SKM-1 (cell line): ENCODE data around the gene TTC7B.
A peak's percentile ranks its signal among the peaks of the same experiment; 100 is the strongest.
"Not testable (repeated sequence)": the region's sequence is repeated elsewhere in the genome, so short reads cannot be mapped to it uniquely, and the experiment has no call there.

ENCODE experiments used
- DNase-seq: peaks from one replicate; lab custom pipeline; 2025; ENCODE audit not compliant: unreplicated experiment; lab: John Stamatoyannopoulos, UW

Gene TTC7B

DNA sequence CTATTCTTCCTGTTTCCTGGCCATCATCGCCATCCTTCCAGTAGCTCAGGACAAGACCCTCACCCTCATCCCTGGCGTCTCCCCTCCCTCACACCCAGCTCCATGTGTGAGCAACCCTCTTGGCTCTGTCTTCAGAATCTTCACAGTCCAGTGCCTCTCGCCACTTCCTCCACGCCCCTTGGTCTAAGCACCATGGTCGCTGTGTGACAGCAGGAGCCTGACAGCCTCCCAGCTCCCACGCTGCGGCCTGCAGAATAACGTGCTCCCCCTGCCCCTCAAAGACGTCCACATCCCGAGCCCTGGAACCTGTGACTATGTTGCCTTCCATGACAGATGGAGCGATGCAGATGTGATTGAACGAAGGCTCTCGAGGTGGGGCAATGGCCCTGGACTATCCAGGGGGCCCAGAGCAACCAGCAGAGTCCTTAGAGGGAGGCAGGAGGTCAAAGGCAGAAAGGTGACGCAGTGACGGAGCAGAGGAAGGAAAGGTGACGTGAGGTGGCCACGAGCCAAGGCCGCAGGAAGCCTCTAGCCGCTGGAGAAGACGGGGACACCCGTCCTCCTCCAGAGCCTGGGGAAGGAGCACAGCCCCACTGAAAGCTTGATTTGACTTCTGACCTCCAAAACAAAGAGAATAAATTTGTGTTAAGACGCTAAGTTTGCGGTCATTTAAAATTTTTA, 279.6 kb downstream of the TTC7B start:
- no peak for DNase-seq

DNA sequence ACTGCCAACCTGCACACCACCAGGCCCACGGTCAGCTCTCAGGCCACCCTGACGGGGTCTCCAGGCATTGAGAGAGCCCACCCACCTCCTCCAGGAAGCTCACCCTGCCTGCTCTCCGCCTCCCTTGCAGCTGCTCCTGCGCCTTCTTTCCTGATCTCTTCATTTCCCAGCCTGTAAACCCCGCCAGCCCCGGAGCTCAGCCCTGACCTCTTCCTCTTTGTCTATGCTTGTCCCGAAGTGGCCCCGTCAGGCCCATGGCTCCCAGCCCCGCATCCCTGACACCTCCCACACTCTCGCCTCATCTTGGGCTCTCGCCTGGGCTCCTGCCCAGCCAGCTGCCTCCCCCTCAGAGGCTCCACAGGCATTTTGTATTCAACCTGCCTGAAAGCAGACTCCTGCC, 280.1 kb downstream of the TTC7B start:
- peak; percentile 10 for DNase-seq

DNA sequence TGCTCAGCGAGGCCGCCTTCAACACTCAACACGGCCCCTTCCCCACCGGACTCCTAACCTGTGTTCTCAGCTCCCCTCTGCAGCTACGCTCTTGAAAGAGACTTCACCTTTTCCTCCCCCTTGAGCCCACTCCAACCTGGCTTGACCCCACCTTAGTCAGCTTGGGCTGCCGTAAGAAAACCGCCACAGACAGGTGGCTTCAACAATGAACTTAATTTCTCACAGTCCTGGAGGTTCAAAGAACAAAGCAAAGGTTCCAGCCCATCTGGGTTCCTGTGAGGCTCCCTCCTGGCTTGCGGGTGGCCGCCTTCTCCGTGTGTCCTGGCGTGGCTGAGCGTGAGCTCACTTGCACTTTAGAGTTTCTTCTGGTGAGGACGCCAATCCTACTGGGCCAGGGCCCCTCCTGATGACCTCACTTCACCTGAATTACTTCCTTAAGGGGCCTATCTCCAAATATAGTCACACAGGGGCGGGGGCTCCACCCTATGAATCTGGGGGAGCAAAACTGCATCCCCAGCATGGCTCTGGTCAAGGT, 280.6 kb downstream of the TTC7B start:
- DNase-seq, result no peak

DNA sequence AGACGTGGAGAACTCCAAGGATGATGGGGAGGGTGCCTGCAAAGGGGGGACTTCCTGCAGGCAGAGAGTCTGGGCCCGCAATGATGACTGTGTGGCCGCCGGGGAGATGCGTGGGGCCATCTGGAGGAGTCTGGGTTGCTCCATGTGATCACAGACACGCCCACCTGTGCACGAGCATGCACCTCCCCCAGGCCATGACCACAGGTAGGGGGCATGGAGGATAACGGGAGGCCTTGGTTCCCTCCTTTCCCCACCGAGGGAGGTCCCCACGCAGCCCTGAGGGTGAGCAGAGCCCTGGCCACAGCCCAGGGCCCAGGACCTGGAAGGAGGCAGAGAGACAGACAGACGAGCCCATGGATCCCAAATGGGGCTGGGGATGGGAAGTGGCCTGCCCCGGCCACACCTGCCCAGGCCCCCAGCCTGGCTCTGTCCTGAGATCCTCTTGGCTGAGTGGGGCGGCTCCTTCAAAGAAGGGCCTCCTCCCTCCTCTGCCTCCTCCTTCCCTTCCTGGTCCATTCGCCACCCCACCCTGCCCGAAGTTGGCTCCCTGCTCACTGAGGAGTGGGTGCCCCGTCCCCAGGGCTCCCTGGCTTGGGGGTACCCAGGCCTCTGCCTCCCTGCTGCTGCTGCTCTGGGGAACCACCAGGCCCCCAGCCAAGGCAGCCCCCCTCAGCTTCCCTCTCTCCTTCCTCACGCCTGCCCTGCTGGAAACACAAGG, 281.2 kb downstream of the TTC7B start:
- DNase-seq, result no peak

DNA sequence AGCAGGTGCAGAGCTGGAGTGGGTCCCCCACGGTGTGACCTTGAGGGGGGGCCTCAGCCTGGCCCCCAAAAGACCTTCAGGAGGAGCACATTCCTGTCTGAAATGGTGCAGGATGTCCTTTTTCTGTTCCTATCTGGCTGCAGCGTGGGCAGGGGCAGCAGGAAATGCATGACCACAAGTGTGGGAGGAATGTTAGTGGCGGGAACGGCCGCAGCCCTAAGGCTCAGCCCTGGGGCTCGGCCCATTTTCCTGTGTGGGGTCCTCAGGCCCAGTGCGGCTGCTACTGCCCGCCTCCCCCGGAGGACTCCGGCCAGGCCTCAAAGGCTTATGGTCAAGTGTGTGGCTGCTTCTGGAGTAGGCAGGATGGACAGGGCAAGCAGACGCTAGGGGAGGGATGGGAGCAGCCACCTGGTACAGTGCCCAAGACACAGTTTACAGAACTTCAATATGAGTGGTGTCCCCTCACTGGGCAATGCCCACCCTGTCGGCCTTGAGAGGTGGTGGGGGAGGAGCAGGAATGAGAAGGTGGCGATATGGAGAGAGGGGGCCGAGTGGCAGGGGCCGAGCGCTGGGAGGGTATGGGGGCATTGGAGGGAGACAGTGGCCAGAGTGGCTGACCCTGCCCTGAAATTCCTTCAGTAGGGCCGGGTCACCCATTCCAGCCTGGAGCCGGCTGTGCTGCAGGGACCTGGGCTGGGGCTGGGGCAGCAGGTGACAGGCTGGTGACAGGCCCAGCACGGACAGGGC, 282.0 kb downstream of the TTC7B start:
- DNase-seq, result no peak

- DNase-seq, result no peak
Observed at GRCh38 chr14:90533591-90534021, 282.6 kb downstream of the TTC7B start.

DNA sequence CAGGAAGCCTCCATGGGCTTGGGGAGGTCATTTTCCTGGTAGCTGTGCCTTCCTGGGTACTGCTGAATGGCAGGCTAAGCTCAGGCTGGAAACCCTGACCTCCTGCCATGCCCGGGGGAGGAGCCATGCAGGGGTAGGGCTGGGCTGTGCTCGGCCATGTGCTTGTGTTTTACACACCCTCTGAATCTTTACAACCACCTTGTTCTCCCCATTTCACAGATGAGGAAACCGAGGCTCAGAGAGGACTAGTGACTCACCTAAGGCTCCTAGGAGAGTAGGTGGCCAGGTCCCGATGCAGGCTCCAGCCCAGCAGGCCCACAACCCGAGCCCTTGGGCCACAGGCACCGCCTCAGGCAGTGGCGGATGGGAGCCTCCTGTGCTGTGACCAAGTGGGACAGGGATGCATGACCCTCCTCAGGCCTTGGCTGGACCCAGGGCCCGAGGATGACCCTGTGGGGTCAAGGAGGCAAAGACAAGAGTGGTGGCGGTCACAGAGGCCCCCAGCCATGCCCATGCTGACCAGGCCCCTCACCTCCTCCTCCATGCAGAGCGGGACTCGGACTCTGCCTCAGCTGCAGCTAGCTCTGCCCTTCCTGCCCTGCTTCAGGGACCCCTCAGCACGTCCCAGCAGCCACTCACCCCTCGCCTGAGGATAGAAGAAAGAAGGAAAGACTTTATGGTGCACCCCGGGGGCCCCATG, 283.3 kb downstream of the TTC7B start:
- no peak for DNase-seq

- no peak for DNase-seq
Observed at GRCh38 chr14:90531497-90531896, 284.7 kb downstream of the TTC7B start.

- DNase-seq, result no peak
Observed at GRCh38 chr14:90530523-90530922, 285.7 kb downstream of the TTC7B start.

GRCh38 chr14:90527978-90528377, 288.3 kb downstream of the TTC7B start:
- no peak for DNase-seq

- not testable (repeated sequence) for DNase-seq
Observed at GRCh38 chr14:90526536-90526935, 289.7 kb downstream of the TTC7B start.

GRCh38 chr14:90525353-90526028, 290.7 kb downstream of the TTC7B start:
- not testable (repeated sequence) for DNase-seq

DNA sequence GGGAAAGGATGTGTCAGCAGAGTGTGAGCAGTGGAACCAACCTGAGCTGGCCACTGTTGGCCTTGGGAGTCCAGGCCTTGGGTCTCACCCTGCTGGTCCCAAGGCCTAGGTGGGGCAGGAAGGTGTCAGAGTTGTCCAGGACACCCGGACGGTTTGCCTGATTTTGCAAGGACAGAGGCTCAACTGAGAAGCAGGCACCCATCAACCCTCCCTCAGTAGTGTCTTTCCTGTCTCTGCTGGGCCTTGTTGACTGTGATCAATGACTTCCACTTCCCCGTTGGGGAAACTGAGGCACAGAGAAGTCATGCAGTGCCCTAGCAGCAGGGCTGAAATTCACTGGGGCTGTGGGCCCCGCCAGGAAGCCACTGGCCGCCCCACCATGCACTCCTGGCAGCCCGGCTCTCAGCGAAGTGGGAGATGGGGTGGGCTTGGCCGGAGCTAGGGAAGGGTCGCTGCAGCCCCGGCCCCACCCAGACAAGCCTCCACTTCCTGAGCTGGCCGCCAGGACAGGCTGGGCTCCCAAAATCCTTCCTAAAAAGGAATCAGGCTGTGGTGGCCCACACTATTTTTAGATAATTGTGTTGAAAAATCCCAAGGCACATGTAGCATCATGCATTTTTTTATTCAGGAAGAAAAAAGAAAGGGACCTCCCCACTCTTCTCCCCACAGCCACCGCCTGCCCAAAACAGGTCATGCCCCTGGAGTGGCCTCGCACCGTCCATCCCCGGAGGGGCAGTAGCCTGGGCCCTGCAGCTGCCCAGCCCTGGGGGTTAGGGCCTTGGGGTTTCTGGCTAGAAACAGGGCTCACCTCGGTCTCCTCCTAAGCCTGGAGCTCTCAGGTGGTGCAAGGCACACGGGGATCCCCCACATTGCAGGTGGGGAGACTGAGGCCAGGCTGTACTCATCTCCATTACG, 292.0 kb downstream of the TTC7B start:
- DNase-seq, result no peak

DNA sequence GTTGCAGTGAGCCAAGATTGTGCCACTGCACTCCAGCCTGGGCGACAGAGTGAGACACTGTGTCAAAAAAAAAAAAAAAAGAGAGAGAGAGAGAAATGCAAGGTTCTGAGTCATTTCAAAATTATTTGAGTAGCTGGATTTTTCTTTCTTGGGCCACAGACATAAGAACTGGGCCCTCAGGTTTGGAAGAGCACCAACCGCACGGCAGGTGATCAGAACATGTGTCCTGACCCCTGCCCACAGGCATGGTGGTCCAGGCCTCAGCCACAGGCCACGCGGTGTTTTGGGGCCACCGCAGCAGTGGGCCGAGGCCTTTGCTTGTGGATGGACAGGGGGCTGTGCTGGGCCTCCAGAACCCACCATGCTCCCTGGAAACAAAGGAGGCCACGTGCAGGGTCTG, 292.7 kb downstream of the TTC7B start:
- no peak for DNase-seq

DNA sequence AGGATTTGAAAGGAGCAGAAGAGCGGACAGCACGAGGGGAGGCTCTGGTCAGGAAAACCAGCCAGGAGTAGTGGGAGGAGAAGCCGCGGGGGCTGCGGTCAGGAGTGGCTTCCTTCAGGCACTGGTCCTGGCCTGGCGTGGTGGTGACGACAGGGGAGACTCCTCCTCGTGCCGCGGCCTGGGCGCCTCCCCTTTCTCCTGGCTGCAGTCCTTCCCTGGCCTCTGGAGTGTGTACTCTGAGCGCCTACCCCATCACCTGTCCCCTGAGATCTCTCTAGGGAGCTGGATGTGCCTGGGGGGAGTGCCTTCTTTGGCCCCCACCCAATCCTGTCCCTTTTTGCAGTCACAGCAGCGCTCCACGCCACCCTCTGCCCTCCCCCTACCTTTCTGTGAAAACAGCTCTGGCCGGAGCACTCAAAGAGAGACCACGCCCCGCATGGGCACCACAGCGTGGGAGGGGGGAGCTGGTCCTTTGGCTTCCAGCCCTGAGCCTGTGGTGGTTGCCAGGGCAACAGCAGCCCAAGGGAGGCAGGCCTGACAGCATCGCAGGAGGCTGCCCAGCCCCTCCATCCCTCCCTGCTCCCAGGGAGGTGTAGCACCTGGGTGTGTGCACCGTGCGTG, 293.5 kb downstream of the TTC7B start:
- no peak for DNase-seq

DNA sequence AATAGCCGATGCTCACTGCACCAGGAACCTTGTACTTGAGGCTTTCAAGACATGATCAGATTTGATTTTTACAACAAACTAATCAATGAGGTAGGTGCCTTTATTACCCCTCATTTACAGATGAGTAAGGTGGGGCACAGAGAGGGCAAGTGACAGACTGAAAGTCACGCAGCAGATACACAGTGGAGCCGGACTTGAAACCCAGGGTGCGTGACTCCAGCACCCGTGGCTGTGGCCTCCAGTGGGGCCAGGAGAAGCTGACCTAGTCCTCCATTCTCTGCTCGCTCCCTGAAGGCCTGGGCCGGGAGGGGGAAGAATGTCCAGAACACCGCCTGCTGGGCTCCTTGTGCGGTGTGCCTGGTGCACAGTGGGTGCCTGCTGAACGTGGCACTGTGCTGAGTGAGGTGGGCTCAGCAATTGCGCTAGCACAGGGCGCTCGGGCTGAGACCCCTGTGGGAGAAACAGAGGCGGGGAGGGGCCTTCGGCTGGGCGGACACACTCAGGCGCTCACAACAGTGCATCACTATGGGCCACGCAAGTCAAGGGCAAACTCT, 294.2 kb downstream of the TTC7B start:
- DNase-seq, result no peak

GRCh38 chr14:90521084-90521929, 294.9 kb downstream of the TTC7B start:
- DNase-seq, result no peak

- no peak for DNase-seq
Observed at GRCh38 chr14:90520326-90520725, 295.9 kb downstream of the TTC7B start.
